ENCODE results near the gene SURF6.
"Not testable (repeated sequence)": the region's sequence is repeated elsewhere in the genome, so short reads cannot be mapped to it uniquely, and the experiment has no call there.

SURF6 gene

GRCh38 chr9:133299996-133300395 lies 36.0 kb downstream of the SURF6 start:
- DNase-seq (ENCODE audit: low read depth, low spot score) = not testable (repeated sequence)

GRCh38 chr9:133294257-133294656 lies 41.7 kb downstream of the SURF6 start:
- no peak for DNase-seq (ENCODE audit: low read depth, low spot score)

- DNase-seq (ENCODE audit: low read depth, low spot score) = no peak
Observed at GRCh38 chr9:133290751-133291302, 45.2 kb downstream of the SURF6 start.

- DNase-seq (ENCODE audit: low read depth, low spot score) = no peak
Observed at GRCh38 chr9:133286523-133286922, 49.5 kb downstream of the SURF6 start.

- no peak for DNase-seq (ENCODE audit: low read depth, low spot score)
Observed at GRCh38 chr9:133285252-133285775, 50.7 kb downstream of the SURF6 start.

- no peak for DNase-seq (ENCODE audit: low read depth, low spot score)
Observed at GRCh38 chr9:133284362-133284761, 51.6 kb downstream of the SURF6 start.

GRCh38 chr9:133283255-133284032 lies 52.5 kb downstream of the SURF6 start:
- not testable (repeated sequence) for DNase-seq (ENCODE audit: low read depth, low spot score)

GRCh38 chr9:133282464-133283238 lies 53.3 kb downstream of the SURF6 start:
- no peak for DNase-seq (ENCODE audit: low read depth, low spot score)

- DNase-seq (ENCODE audit: low read depth, low spot score) = no peak
Observed at GRCh38 chr9:133280392-133280791, 55.6 kb downstream of the SURF6 start.

All from astrocyte of the hippocampus (primary cell).